Fibroblast of lung (primary cell): Measurements from ENCODE around the gene TIPIN. TPM values are rescaled to one million over a fixed set of nuclear protein-coding genes. Genes with fewer than 3 reads are reported as not detected.
A peak's percentile ranks its signal among the peaks of the same experiment; 100 is the strongest.
"Not testable (repeated sequence)": the region's sequence is repeated elsewhere in the genome, so short reads cannot be mapped to it uniquely, and the experiment has no call there.

Experiments used
- DNase-seq, 2 donors: peaks; one replicate each; pipeline versions ENCODE4 v3.0.0 to v3.0.0-alpha.2; 2010; ENCODE audit warnings: low read depth in 2 of 2
- H2AFZ ChIP-seq: 2 replicates; pipeline ENCODE4 v1.5.1; 2012; ENCODE audit warnings: low read length, control low read depth, inconsistent platforms
- H3K27ac ChIP-seq: 2 replicates; pipeline ENCODE4 v1.5.1; 2011; ENCODE audit warnings: low read length, control low read depth; ENCODE audit not compliant: insufficient read depth
- H3K27me3 ChIP-seq: 2 replicates; pipeline ENCODE4 v1.5.1; 2011; ENCODE audit warnings: mild to moderate bottlenecking, low read length; ENCODE audit not compliant: control insufficient read depth, insufficient read depth
- H3K36me3 ChIP-seq: 2 replicates; pipeline ENCODE4 v1.5.1; 2011; ENCODE audit warnings: low read length; ENCODE audit not compliant: control insufficient read depth, insufficient read depth
- H3K4me1 ChIP-seq: 2 replicates; pipeline ENCODE4 v1.5.1; 2011; ENCODE audit warnings: low read length; ENCODE audit not compliant: control insufficient read depth, insufficient read depth; ENCODE audit errors: extremely low read depth
- H3K4me2 ChIP-seq: 2 replicates; pipeline ENCODE4 v1.5.1; 2011; ENCODE audit warnings: low read length, control low read depth; ENCODE audit not compliant: insufficient read depth; ENCODE audit errors: extremely low read depth
- H3K4me3 ChIP-seq, 4 experiments: fragments of 200-600 bp in 1 of 4; sonication (generic) in 1 of 4; replicated peaks in 1 of 4; 2 replicates each; pipeline ENCODE4 v1.5.1; 2011 to 2016; ENCODE audit warnings: low read length in 4 of 4, low read depth in 3 of 4, mild to moderate bottlenecking in 3 of 4, control low read depth in 2 of 4, inconsistent platforms in 1 of 4, mixed read lengths in 1 of 4; ENCODE audit not compliant: insufficient read depth in 1 of 4; ENCODE audit errors: control extremely low read depth in 1 of 4
- H3K79me2 ChIP-seq: 2 replicates; pipeline ENCODE4 v1.5.1; 2012; ENCODE audit warnings: mild to moderate bottlenecking, low read length, inconsistent platforms; ENCODE audit not compliant: control insufficient read depth, insufficient read depth
- H3K9ac ChIP-seq: 2 replicates; pipeline ENCODE4 v1.5.1; 2011; ENCODE audit warnings: mild to moderate bottlenecking, low read length, control low read depth; ENCODE audit not compliant: insufficient read depth
- H3K9me3 ChIP-seq: 2 replicates; pipeline ENCODE4 v1.5.1; 2012; ENCODE audit warnings: low read depth, low read length; ENCODE audit not compliant: control insufficient read depth, insufficient read depth
- H4K20me1 ChIP-seq: 2 replicates; pipeline ENCODE4 v1.5.1; 2011; ENCODE audit warnings: low read length; ENCODE audit not compliant: control insufficient read depth, insufficient read depth; ENCODE audit errors: extremely low read depth
- EZH2 ChIP-seq: IDR thresholded peaks from 2 replicates; pipeline ENCODE4 v1.5.1; 2012; ENCODE audit warnings: low read length, control low read depth, mild to moderate bottlenecking; ENCODE audit errors: missing control alignments
- polyA plus RNA-seq, 2 donors: library from polyadenylated mRNA; depleted of rRNA in 1 of 2; stranded (reverse) in 1 of 2; unstranded in 1 of 2; fragments of >200 nt; gene quantifications; 2 replicates each; pipeline ENCODE4 v1.2.1, GENCODE V29; 2011 to 2012; ENCODE audit warnings: missing spikeins in 1 of 2
- total RNA-seq: library from RNA; depleted of rRNA; stranded (reverse); fragments of >200 nt; gene quantifications from 2 replicates; pipeline ENCODE4 v1.2.1, GENCODE V29; 2014
- TF ChIP-seq, protein P1 (sequence below), 2 donors: IDR thresholded peaks in 1 of 2; conservative IDR thresholded peaks in 1 of 2; 1 replicate in 1 of 2; 2 replicates in 1 of 2; pipeline ENCODE4 v1.5.1; 2011 to 2012; ENCODE audit warnings: low read length in 2 of 2, control low read depth in 1 of 2, inconsistent platforms in 1 of 2, low read depth in 1 of 2, mild to moderate bottlenecking in 1 of 2

TIPIN gene
- total and polyA plus RNA-seq, 2 donors (not counting 1 experiment from before 2014, with no cell fraction given): 12.6 to 14.5 TPM

DNA sequence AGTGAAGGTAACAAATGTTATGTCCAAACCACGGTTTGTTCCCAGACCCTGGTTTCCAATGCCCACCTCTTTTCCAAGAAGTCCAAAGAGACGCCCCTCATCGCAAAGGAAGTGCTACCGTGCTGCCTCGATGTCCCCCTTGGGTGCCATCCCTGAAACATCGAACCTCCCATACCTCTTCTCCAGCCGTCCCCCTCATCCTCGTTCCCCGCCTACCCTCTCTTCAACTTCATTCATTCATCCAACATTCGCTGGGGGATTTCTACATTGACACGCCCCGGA is 467 bp downstream of the TIPIN start:
- no peaks in the 10 kb centered on the region for H4K20me1 ChIP-seq
- H3K79me2 ChIP-seq: peaks cover 9% of the 10 kb centered on the region
- H3K9ac ChIP-seq: peak overlapping the region; percentile 74
- peak overlapping the region; percentile 94 for H2AFZ ChIP-seq
- peak overlapping the region; percentile 83 for H3K27ac ChIP-seq
- no peaks in the 10 kb centered on the region for H3K36me3 ChIP-seq
- no peak for DNase-seq
- peak overlapping the region; percentile 95 for H3K4me2 ChIP-seq
- peak overlapping the region; percentile 71 to 87 (median 82) for H3K4me3 ChIP-seq
- no peaks in the 10 kb centered on the region for H3K9me3 ChIP-seq
- H3K27me3 ChIP-seq: no peaks in the 10 kb centered on the region
- no peaks in the 10 kb centered on the region for H3K4me1 ChIP-seq
- TF ChIP-seq, protein P1, sequence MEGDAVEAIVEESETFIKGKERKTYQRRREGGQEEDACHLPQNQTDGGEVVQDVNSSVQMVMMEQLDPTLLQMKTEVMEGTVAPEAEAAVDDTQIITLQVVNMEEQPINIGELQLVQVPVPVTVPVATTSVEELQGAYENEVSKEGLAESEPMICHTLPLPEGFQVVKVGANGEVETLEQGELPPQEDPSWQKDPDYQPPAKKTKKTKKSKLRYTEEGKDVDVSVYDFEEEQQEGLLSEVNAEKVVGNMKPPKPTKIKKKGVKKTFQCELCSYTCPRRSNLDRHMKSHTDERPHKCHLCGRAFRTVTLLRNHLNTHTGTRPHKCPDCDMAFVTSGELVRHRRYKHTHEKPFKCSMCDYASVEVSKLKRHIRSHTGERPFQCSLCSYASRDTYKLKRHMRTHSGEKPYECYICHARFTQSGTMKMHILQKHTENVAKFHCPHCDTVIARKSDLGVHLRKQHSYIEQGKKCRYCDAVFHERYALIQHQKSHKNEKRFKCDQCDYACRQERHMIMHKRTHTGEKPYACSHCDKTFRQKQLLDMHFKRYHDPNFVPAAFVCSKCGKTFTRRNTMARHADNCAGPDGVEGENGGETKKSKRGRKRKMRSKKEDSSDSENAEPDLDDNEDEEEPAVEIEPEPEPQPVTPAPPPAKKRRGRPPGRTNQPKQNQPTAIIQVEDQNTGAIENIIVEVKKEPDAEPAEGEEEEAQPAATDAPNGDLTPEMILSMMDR (conservative IDR thresholded peaks at IDR 0.05 in 1 of 2, IDR thresholded peaks at IDR 0.05 in 1 of 2; ENCODE audit: low read depth in 1 of 2, low read length in 2 of 2): no peak
- no peak for TF ChIP-seq EZH2

DNA sequence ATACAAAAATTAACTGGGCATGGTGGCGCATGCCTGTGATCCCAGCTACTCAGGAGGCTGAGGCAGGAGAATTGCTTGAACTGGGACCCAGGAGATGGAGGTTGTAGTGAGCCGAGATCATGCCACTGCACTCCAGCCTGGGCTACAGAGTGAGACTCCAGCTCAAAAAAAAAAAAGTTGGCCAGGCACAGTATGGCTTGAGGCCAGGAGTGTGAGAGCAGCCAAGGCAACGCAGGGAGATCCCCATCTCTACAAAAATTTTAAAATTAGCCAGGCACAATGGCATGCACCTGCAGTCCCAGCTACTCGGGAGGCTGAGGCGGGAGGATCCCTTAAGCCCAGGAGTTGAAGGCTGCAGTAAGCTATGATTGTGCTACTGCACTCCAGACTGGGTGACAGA is 8.0 kb downstream of the TIPIN start:
- H3K9ac ChIP-seq, H3K9me3 ChIP-seq, H3K36me3 ChIP-seq, H3K27ac ChIP-seq, H3K4me3 ChIP-seq, H3K4me2 ChIP-seq, H3K27me3 ChIP-seq, DNase-seq, H4K20me1 ChIP-seq, H3K79me2 ChIP-seq, H2AFZ ChIP-seq, H3K4me1 ChIP-seq: not testable (repeated sequence)

GRCh38 chr15:66328771-66329170 is 27.7 kb downstream of the TIPIN start:
- Histone ChIP-seq H3K36me3 (peaks cover 6% of the 10 kb centered on the region), H4K20me1 (no peaks in the 10 kb centered on the region), H3K4me2 (no peak overlapping the region), H2AFZ (no peak overlapping the region), H3K27me3 (no peaks in the 10 kb centered on the region), H3K4me3 (no peak overlapping the region), H3K9ac (no peak overlapping the region), H3K79me2 (no peaks in the 10 kb centered on the region), H3K4me1 (no peaks in the 10 kb centered on the region), H3K9me3 (no peaks in the 10 kb centered on the region), H3K27ac (no peak overlapping the region)
- TF ChIP-seq, protein P1 (conservative IDR thresholded peaks at IDR 0.05 in 1 of 2, IDR thresholded peaks at IDR 0.05 in 1 of 2; ENCODE audit: low read depth in 1 of 2, low read length in 2 of 2): no peak
- no peak for TF ChIP-seq EZH2
- no peak for DNase-seq

- Histone ChIP-seq H3K4me1 (no peaks in the 10 kb centered on the region), H3K9ac (no peak overlapping the region), H3K9me3 (no peaks in the 10 kb centered on the region), H3K4me3 (no peak overlapping the region), H4K20me1 (no peaks in the 10 kb centered on the region), H3K27me3 (no peaks in the 10 kb centered on the region), H3K4me2 (no peak overlapping the region), H3K79me2 (no peaks in the 10 kb centered on the region), H3K36me3 (peaks cover 6% of the 10 kb centered on the region), H2AFZ (no peak overlapping the region), H3K27ac (no peak overlapping the region)
- no peak for TF ChIP-seq EZH2
- TF ChIP-seq, protein P1 (conservative IDR thresholded peaks at IDR 0.05 in 1 of 2, IDR thresholded peaks at IDR 0.05 in 1 of 2; ENCODE audit: low read depth in 1 of 2, low read length in 2 of 2): no peak
- DNase-seq: no peak
These were observed 28.7 kb downstream of the TIPIN start for GRCh38 chr15:66327736-66328135.
